Natural killer cell (primary cell): Measurements from ENCODE around the gene PNPT1. TPM values are rescaled to one million over a fixed set of nuclear protein-coding genes. Genes with fewer than 3 reads are reported as not detected.

Source experiments
- ATAC-seq, 3 donors: fragments of 150-1000 bp in 2 of 3; fragments of 200-7000 bp in 1 of 3; cut with Tn5 transposase; 1 replicate in 1 of 3; 2 replicates in 2 of 3; pipeline ENCODE4 v1.10.0; 2021; ENCODE audit warnings: mild to moderate bottlenecking in 2 of 3, moderate library complexity in 2 of 3
- DNase-seq, 2 donors: peaks; one replicate each; pipeline versions ENCODE4 v3.0.0 to v3.0.0-alpha.2; 2013 to 2021; ENCODE audit warnings: mixed read lengths in 1 of 2
- H3K27ac ChIP-seq: one replicate; pipeline ENCODE4 v1.5.1; 2013; ENCODE audit warnings: mild to moderate bottlenecking, low read length
- H3K27me3 ChIP-seq: one replicate; pipeline ENCODE4 v1.6.1; 2013; ENCODE audit warnings: low read length; ENCODE audit not compliant: control insufficient read depth, insufficient read depth
- H3K36me3 ChIP-seq: one replicate; pipeline ENCODE4 v1.6.1; 2013; ENCODE audit warnings: low read length; ENCODE audit not compliant: control insufficient read depth, insufficient read depth
- H3K4me1 ChIP-seq: one replicate; pipeline ENCODE4 v1.6.1; 2013; ENCODE audit warnings: low read length; ENCODE audit not compliant: control insufficient read depth, insufficient read depth
- H3K4me3 ChIP-seq: one replicate; pipeline ENCODE4 v1.5.1; 2013; ENCODE audit warnings: low read length
- H3K9me3 ChIP-seq: one replicate; pipeline ENCODE4 v1.6.1; 2013; ENCODE audit warnings: low read length; ENCODE audit not compliant: control insufficient read depth, insufficient read depth
- H3K27ac Mint-ChIP-seq, 2 donors: one replicate each; pipeline ENCODE4 v1.8.0; 2022; ENCODE audit warnings: mild to moderate bottlenecking in 2 of 2, mixed read lengths in 2 of 2, moderate library complexity in 1 of 2
- H3K27me3 Mint-ChIP-seq, 2 donors: one replicate each; pipeline ENCODE4 v1.8.0; 2022; ENCODE audit warnings: low read depth in 2 of 2, mixed read lengths in 2 of 2
- H3K36me3 Mint-ChIP-seq: one replicate; pipeline ENCODE4 v1.8.0; 2022; ENCODE audit warnings: mixed read lengths
- H3K4me1 Mint-ChIP-seq, 2 donors: one replicate each; pipeline ENCODE4 v1.8.0; 2022; ENCODE audit warnings: mixed read lengths in 2 of 2
- H3K4me3 Mint-ChIP-seq: one replicate; pipeline ENCODE4 v1.8.0; 2022; ENCODE audit warnings: mild to moderate bottlenecking, moderate library complexity, mixed read lengths
- H3K9me3 Mint-ChIP-seq, 2 donors: one replicate each; pipeline ENCODE4 v1.8.0; 2022; ENCODE audit warnings: mixed read lengths in 2 of 2
- WGBS: methylation state at CpG from one replicate; pipeline ENCODE4 v1.1.7; 2013; ENCODE audit warnings: missing lambda C conversion rate; ENCODE audit not compliant: insufficient coverage; 5-methylcytosine and 5-hydroxymethylcytosine counted together
- intact Hi-C: fragments of 100-400 bp; cut with micrococcal nuclease; formaldehyde crosslinking; loops from one replicate; pipeline ENCODE4 v1.14.2; 2022
- total RNA-seq, 4 donors: library from RNA; stranded (reverse); fragments of 120-200 nt in 1 of 4; gene quantifications; one replicate each; pipeline versions ENCODE4 v1.2.3 to v1.2.4, GENCODE V29; 2013 to 2022
- TF ChIP-seq, protein P1 (sequence below): fragments of 200-600 bp; IDR thresholded peaks from one replicate; pipeline ENCODE4 v1.8.0; 2022; ENCODE audit warnings: antibody characterized with exemption

PNPT1 gene
- total RNA-seq, 3 donors from 2014 or later (not counting 1 experiment from before 2014, with no cell fraction given): 11.3 to 14.2 (median 12.5) TPM

DNA sequence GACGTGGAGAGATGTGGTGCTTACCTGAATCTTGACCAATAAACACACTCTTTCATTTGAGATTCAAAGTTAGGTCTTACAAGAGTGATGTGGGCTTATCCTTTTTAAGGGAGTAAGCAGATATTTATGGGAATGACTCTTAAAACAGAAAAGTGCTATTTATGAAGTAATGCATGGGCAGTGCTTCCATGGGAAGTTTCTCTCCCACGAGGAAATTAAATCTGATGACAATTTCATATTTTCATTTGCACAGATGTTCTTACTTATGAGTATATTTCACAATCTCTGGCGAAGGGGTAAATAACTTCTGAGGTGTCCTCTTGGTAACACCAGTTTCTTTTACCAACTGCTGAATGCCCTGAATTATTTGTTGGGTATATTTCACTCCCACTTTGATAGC lies 21.0 kb downstream of the PNPT1 start:
- no peak for ATAC-seq
- no peak overlapping the region for H3K4me3 ChIP-seq

DNA sequence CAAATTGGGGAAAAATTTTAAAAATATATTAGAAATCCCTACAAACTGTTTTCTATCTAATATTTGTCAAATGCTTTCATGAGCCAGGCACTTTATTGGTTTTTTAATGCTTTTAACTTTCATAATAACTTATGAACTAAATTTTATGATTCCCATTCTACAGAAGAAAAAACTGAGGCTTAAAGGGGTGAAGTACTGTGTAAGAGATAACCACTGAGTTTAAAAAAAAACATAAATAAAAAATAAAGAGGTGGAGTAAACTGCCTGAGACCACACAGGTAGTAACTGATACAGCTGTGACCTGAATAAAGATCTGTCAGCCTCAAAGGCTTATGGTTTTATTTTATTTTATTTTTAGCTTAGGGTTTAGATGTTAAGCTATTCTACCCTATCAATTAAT lies 24.7 kb downstream of the PNPT1 start:
- no peaks in the 10 kb centered on the region for H3K4me1 Mint-ChIP-seq
- Histone ChIP-seq H3K4me1 (no peaks in the 10 kb centered on the region), H3K4me3 (no peak overlapping the region), H3K27ac (no peak overlapping the region), H3K9me3 (no peaks in the 10 kb centered on the region), H3K27me3 (no peaks in the 10 kb centered on the region), H3K36me3 (peaks cover 30% of the 10 kb centered on the region)
- no peak overlapping the region for H3K27ac Mint-ChIP-seq
- DNase-seq: no peak
- TF ChIP-seq, protein P1, sequence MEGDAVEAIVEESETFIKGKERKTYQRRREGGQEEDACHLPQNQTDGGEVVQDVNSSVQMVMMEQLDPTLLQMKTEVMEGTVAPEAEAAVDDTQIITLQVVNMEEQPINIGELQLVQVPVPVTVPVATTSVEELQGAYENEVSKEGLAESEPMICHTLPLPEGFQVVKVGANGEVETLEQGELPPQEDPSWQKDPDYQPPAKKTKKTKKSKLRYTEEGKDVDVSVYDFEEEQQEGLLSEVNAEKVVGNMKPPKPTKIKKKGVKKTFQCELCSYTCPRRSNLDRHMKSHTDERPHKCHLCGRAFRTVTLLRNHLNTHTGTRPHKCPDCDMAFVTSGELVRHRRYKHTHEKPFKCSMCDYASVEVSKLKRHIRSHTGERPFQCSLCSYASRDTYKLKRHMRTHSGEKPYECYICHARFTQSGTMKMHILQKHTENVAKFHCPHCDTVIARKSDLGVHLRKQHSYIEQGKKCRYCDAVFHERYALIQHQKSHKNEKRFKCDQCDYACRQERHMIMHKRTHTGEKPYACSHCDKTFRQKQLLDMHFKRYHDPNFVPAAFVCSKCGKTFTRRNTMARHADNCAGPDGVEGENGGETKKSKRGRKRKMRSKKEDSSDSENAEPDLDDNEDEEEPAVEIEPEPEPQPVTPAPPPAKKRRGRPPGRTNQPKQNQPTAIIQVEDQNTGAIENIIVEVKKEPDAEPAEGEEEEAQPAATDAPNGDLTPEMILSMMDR: no peak
- intact Hi-C loops: no loop called here
- no peak overlapping the region for H3K4me3 Mint-ChIP-seq
- no peaks in the 10 kb centered on the region for H3K9me3 Mint-ChIP-seq
- H3K27me3 Mint-ChIP-seq: no peaks in the 10 kb centered on the region
- H3K36me3 Mint-ChIP-seq: peaks cover 16% of the 10 kb centered on the region
- ATAC-seq: no peak

More for the DNA sequence above, 21.0 kb downstream of the PNPT1 start:
- H3K9me3 Mint-ChIP-seq: no peaks in the 10 kb centered on the region
- H3K4me1 Mint-ChIP-seq: no peaks in the 10 kb centered on the region
- H3K27ac ChIP-seq: no peak overlapping the region
- TF ChIP-seq, protein P1: no peak
- peaks cover 5% of the 10 kb centered on the region for H3K36me3 Mint-ChIP-seq
- intact Hi-C loops: no loop called here
- peaks cover 13% of the 10 kb centered on the region for H3K36me3 ChIP-seq
- no peaks in the 10 kb centered on the region for H3K27me3 ChIP-seq
- no CpG with 5 or more reads among the region's 3 CpGs for WGBS
- no peaks in the 10 kb centered on the region for H3K27me3 Mint-ChIP-seq
- DNase-seq: no peak
- H3K4me1 ChIP-seq: no peaks in the 10 kb centered on the region
- no peak overlapping the region for H3K27ac Mint-ChIP-seq
- H3K9me3 ChIP-seq: no peaks in the 10 kb centered on the region
- no peak overlapping the region for H3K4me3 Mint-ChIP-seq

DNA sequence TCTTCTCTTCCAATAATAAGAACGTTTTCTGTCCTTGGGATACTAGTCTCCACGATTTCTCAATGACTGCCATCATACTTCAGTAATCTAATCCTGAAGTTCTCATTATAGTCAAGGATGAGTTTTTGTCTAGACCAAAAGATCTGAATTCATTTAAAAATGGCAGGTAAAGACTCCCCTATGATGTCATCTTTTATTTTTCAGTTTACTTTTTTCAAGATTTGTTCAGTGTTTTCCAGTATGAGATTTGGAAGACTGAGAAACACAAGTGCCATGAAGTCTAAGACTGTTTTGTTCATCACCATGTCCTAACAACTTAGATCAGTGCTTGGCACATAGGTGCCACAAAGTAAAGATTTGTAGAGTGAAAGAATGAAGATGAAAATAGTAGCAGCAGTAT lies 40.4 kb downstream of the PNPT1 start:
- Mint-ChIP-seq H3K27ac (no peak overlapping the region), H3K36me3 (peaks cover 8% of the 10 kb centered on the region), H3K4me3 (no peak overlapping the region), H3K27me3 (no peaks in the 10 kb centered on the region), H3K4me1 (no peaks in the 10 kb centered on the region), H3K9me3 (no peaks in the 10 kb centered on the region)
- no peak overlapping the region for H3K27ac ChIP-seq
- no peaks in the 10 kb centered on the region for H3K4me1 ChIP-seq
- 100% methylated on average over 2 of the region's 2 CpGs for WGBS
- peaks cover 34% of the 10 kb centered on the region for H3K36me3 ChIP-seq
- DNase-seq (no peak), ATAC-seq (no peak)
- TF ChIP-seq, protein P1: no peak
- no peaks in the 10 kb centered on the region for H3K9me3 ChIP-seq
- no peak overlapping the region for H3K4me3 ChIP-seq
- no peaks in the 10 kb centered on the region for H3K27me3 ChIP-seq
- intact Hi-C loops: no loop called here

DNA sequence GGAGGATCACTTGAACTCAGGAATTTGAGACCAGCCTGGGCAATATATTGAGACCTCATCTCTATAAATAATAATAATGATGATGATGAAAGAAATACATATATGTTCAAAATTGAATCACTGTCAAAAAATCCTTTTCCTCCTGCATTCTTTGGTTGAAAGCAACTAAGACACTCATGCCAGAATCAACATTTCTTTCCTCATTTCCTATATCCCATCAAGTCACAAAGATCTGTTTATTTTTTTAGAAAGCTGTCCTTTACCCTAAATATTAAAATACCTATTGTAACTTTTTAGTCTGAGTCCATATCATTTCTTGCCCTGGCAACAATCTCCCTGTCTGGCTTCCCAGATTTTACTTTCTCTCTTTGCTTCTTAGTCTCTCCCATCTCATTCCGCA lies 44.4 kb downstream of the PNPT1 start:
- Mint-ChIP-seq H3K27me3 (no peaks in the 10 kb centered on the region), H3K9me3 (no peaks in the 10 kb centered on the region), H3K4me1 (no peaks in the 10 kb centered on the region), H3K4me3 (no peak overlapping the region), H3K36me3 (no peaks in the 10 kb centered on the region), H3K27ac (no peak overlapping the region)
- peaks cover 33% of the 10 kb centered on the region for H3K36me3 ChIP-seq
- 100% methylated on average over 1 of the region's 1 CpG for WGBS
- intact Hi-C loops: no loop called here
- H3K27ac ChIP-seq: no peak overlapping the region
- ATAC-seq: no peak
- H3K9me3 ChIP-seq: no peaks in the 10 kb centered on the region
- H3K4me3 ChIP-seq: no peak overlapping the region
- no peaks in the 10 kb centered on the region for H3K4me1 ChIP-seq
- TF ChIP-seq, protein P1: no peak
- DNase-seq: no peak
- H3K27me3 ChIP-seq: no peaks in the 10 kb centered on the region
